Keratinocyte (primary cell): ENCODE measurements around the gene TENT4A. TPM values are rescaled to one million over a fixed set of nuclear protein-coding genes. Genes with fewer than 3 reads are reported as not detected.

Experiments
- DNase-seq: peaks from one replicate; pipeline ENCODE4 v3.0.0-alpha.2; 2011; ENCODE audit warnings: low read depth, missing footprints, low spot score
- FAIRE-seq: peaks from 2 replicates; lab custom pipeline; 2011; peaks lifted over from hg19 to GRCh38; lab: Jason Lieb, UNC
- H2AFZ ChIP-seq: 2 replicates; pipeline ENCODE4 v1.6.0; 2012; ENCODE audit warnings: low read length, control low read depth, inconsistent platforms; ENCODE audit not compliant: control insufficient read depth
- H3K27ac ChIP-seq: 2 replicates; pipeline ENCODE4 v1.5.1; 2011; ENCODE audit warnings: low read length; ENCODE audit not compliant: control insufficient read depth, insufficient read depth
- H3K27me3 ChIP-seq: 3 replicates; pipeline ENCODE4 v1.6.0; 2011; ENCODE audit warnings: low read length; ENCODE audit not compliant: control insufficient read depth, insufficient read depth; ENCODE audit errors: extremely low read depth
- H3K36me3 ChIP-seq, 2 experiments: 2 replicates in 1 of 2; 3 replicates in 1 of 2; pipeline ENCODE4 v1.5.1; 2011; ENCODE audit warnings: low read length in 2 of 2, mild to moderate bottlenecking in 1 of 2; ENCODE audit not compliant: control insufficient read depth in 2 of 2, insufficient read depth in 2 of 2; ENCODE audit errors: extremely low read depth in 1 of 2
- H3K4me1 ChIP-seq: 3 replicates; pipeline ENCODE4 v1.5.1; 2011; ENCODE audit warnings: low read length; ENCODE audit not compliant: control insufficient read depth, insufficient read depth; ENCODE audit errors: extremely low read depth
- H3K4me2 ChIP-seq: 3 replicates; pipeline ENCODE4 v1.6.0; 2011; ENCODE audit warnings: low read depth, low read length; ENCODE audit not compliant: control insufficient read depth, insufficient read depth; ENCODE audit errors: extremely low read depth
- H3K4me3 ChIP-seq, 3 experiments: fragments of 200-600 bp in 1 of 3; sonication (generic) in 1 of 3; 2 replicates in 2 of 3; 3 replicates in 1 of 3; pipeline ENCODE4 v1.5.1; 2011 to 2016; ENCODE audit warnings: low read length in 3 of 3, mild to moderate bottlenecking in 3 of 3, control low read depth in 2 of 3, inconsistent platforms in 1 of 3, low read depth in 1 of 3, mixed read lengths in 1 of 3, mixed run types in 1 of 3, moderate library complexity in 1 of 3; ENCODE audit not compliant: control insufficient read depth in 2 of 3, insufficient read depth in 2 of 3; ENCODE audit errors: extremely low read depth in 1 of 3
- H3K79me2 ChIP-seq: 2 replicates; pipeline ENCODE4 v1.6.0; 2012; ENCODE audit warnings: low read length; ENCODE audit not compliant: control insufficient read depth, insufficient read depth
- H3K9ac ChIP-seq: 3 replicates; pipeline ENCODE4 v1.6.0; 2011; ENCODE audit warnings: low read length; ENCODE audit not compliant: control insufficient read depth, insufficient read depth; ENCODE audit errors: extremely low read depth
- H3K9me1 ChIP-seq: 3 replicates; pipeline ENCODE4 v1.6.0; 2011; ENCODE audit warnings: low read length; ENCODE audit not compliant: control insufficient read depth, insufficient read depth; ENCODE audit errors: extremely low read depth
- H3K9me3 ChIP-seq: 2 replicates; pipeline ENCODE4 v1.5.1; 2012; ENCODE audit warnings: low read depth, low read length; ENCODE audit not compliant: control insufficient read depth
- H4K20me1 ChIP-seq: 3 replicates; pipeline ENCODE4 v1.6.0; 2011; ENCODE audit warnings: low read length; ENCODE audit not compliant: control insufficient read depth, insufficient read depth; ENCODE audit errors: extremely low read depth
- EZH2 ChIP-seq: IDR thresholded peaks from one replicate; pipeline ENCODE4 v1.6.1; 2012; ENCODE audit warnings: inconsistent platforms, mild to moderate bottlenecking, low read length, moderate library complexity
- dilution Hi-C: fragments of 300-500 bp; cut with MboI; formaldehyde crosslinking; loops from one replicate; pipeline ENCODE4 v1.7.0; 2020; ENCODE audit warnings: low sequenced_read_pairs; ENCODE audit not compliant: extremely low pct_ligation_motif_present
- polyA plus RNA-seq, 5 experiments: library from polyadenylated mRNA; depleted of rRNA in 3 of 5; stranded (reverse) in 3 of 5; stranded (forward) in 1 of 5; unstranded in 1 of 5; fragments of >200 nt; gene quantifications; 1 replicate in 1 of 5; 2 replicates in 3 of 5; 3 replicates in 1 of 5; pipeline versions ENCODE4 v1.2.1 to v1.2.3, GENCODE V29; 2011 to 2012; ENCODE audit warnings: missing spikeins in 2 of 5, low read depth in 1 of 5, low replicate concordance in 1 of 5
- TF ChIP-seq, protein P1 (sequence below), 3 experiments: IDR thresholded peaks in 1 of 3; conservative IDR thresholded peaks in 1 of 3; optimal IDR thresholded peaks in 1 of 3; 2 replicates in 2 of 3; 3 replicates in 1 of 3; pipeline versions ENCODE3 to v1.5.1; 2011; ENCODE audit warnings: low read length in 3 of 3, mild to moderate bottlenecking in 3 of 3, moderate library complexity in 2 of 3, control low read depth in 1 of 3, inconsistent platforms in 1 of 3; ENCODE audit not compliant: insufficient read depth in 2 of 3; ENCODE audit errors: extremely low read depth in 1 of 3

TENT4A gene
- polyA plus RNA-seq, 1 donor (not counting 4 experiments of a cell fraction or from before 2014, with no cell fraction given): 5.9 TPM

GRCh38 chr5:6734781-6735180, 21.5 kb downstream of the TENT4A start:
- Histone ChIP-seq H3K9me3 (no peaks in the 10 kb centered on the region), H3K79me2 (peaks cover 85% of the 10 kb centered on the region), H2AFZ (no peak overlapping the region), H3K4me2 (no peak overlapping the region), H3K9me1 (no peaks in the 10 kb centered on the region), H3K27ac (no peak overlapping the region), H4K20me1 (peaks cover 5% of the 10 kb centered on the region), H3K4me3 (no peak overlapping the region), H3K36me3 (peaks cover 16 to 27% of the 10 kb centered on the region in 2 experiments), H3K4me1 (peaks cover 5% of the 10 kb centered on the region), H3K9ac (no peak overlapping the region), H3K27me3 (no peaks in the 10 kb centered on the region)
- TF ChIP-seq, protein P1, sequence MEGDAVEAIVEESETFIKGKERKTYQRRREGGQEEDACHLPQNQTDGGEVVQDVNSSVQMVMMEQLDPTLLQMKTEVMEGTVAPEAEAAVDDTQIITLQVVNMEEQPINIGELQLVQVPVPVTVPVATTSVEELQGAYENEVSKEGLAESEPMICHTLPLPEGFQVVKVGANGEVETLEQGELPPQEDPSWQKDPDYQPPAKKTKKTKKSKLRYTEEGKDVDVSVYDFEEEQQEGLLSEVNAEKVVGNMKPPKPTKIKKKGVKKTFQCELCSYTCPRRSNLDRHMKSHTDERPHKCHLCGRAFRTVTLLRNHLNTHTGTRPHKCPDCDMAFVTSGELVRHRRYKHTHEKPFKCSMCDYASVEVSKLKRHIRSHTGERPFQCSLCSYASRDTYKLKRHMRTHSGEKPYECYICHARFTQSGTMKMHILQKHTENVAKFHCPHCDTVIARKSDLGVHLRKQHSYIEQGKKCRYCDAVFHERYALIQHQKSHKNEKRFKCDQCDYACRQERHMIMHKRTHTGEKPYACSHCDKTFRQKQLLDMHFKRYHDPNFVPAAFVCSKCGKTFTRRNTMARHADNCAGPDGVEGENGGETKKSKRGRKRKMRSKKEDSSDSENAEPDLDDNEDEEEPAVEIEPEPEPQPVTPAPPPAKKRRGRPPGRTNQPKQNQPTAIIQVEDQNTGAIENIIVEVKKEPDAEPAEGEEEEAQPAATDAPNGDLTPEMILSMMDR (optimal IDR thresholded peaks at IDR 0.05 in 1 of 3, IDR thresholded peaks at IDR 0.05 in 1 of 3, conservative IDR thresholded peaks at IDR 0.05 in 1 of 3; ENCODE audit: extremely low read depth in 1 of 3, insufficient read depth in 2 of 3, low read length in 3 of 3): no peak
- TF ChIP-seq EZH2: no peak
- DNase-seq (no peak), FAIRE-seq (no peak)
- dilution Hi-C loops: no loop called here

DNA sequence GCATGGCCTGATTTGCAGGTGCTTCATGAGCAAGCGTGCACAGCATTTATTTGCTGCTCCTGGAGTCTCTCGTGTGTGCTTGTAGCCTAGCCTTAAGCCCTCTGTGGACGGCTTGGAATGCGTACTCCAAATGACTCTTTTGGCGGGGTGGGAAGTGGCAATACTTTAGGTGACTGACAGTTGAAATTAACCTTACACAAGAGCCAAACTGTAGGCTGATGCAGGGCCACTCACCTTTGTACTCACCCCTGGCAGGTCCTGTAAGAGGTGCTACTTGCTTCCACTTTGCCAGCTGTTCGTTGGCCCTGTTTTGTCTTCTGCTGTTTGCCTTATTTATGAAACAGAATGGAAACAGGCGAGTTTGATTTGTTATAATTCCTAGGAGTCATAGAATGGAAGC, 22.9 kb downstream of the TENT4A start:
- Histone ChIP-seq H3K27me3 (no peaks in the 10 kb centered on the region), H3K9ac (no peak overlapping the region), H3K27ac (no peak overlapping the region), H2AFZ (no peak overlapping the region), H3K4me1 (peaks cover 5% of the 10 kb centered on the region), H3K9me3 (no peaks in the 10 kb centered on the region), H3K9me1 (no peaks in the 10 kb centered on the region), H3K4me3 (no peak overlapping the region), H3K4me2 (no peak overlapping the region), H3K79me2 (peaks cover 78% of the 10 kb centered on the region), H3K36me3 (peaks cover 24 to 27% of the 10 kb centered on the region in 2 experiments), H4K20me1 (peaks cover 5% of the 10 kb centered on the region)
- dilution Hi-C loops: no loop called here
- FAIRE-seq (no peak), DNase-seq (no peak)
- TF ChIP-seq, protein P1 (optimal IDR thresholded peaks at IDR 0.05 in 1 of 3, IDR thresholded peaks at IDR 0.05 in 1 of 3, conservative IDR thresholded peaks at IDR 0.05 in 1 of 3; ENCODE audit: extremely low read depth in 1 of 3, insufficient read depth in 2 of 3, low read length in 3 of 3): no peak
